Muscle layer of colon (tissue), 2 donors: Measurements from ENCODE around the gene ZSCAN22.
"Not testable (repeated sequence)": the region's sequence is repeated elsewhere in the genome, so short reads cannot be mapped to it uniquely, and the experiment has no call there.

ENCODE experiments used
- H3K27ac ChIP-seq: one replicate; pipeline ENCODE4 v1.7.0; 2013; ENCODE audit warnings: low read depth, mild to moderate bottlenecking, low read length, moderate library complexity
- H3K27me3 ChIP-seq, 2 donors: one replicate each; pipeline ENCODE4 v1.7.0; 2013; ENCODE audit warnings: low read length in 2 of 2, mild to moderate bottlenecking in 2 of 2; ENCODE audit not compliant: insufficient read depth in 2 of 2, control insufficient read depth in 1 of 2
- H3K36me3 ChIP-seq: one replicate; pipeline ENCODE4 v1.7.0; 2013; ENCODE audit warnings: mild to moderate bottlenecking, low read length; ENCODE audit not compliant: insufficient read depth
- H3K4me1 ChIP-seq: one replicate; pipeline ENCODE4 v1.7.0; 2013; ENCODE audit warnings: mild to moderate bottlenecking, low read length; ENCODE audit not compliant: insufficient read depth
- H3K4me3 ChIP-seq, 2 donors: one replicate each; pipeline ENCODE4 v1.7.0; 2013; ENCODE audit warnings: low read length in 2 of 2, low read depth in 1 of 2, mild to moderate bottlenecking in 1 of 2, moderate library complexity in 1 of 2
- H3K9ac ChIP-seq: one replicate; pipeline ENCODE4 v1.7.0; 2013; ENCODE audit warnings: low read length
- H3K9me3 ChIP-seq: one replicate; pipeline ENCODE4 v1.7.0; 2013; ENCODE audit warnings: mild to moderate bottlenecking, low read length
- donor health status: abdominal sarcoma.
- donor health status: Adenocarcinoma of cecum.

ZSCAN22 gene

GRCh38 chr19:58338825-58339558 lies 12.2 kb downstream of the ZSCAN22 start:
- H3K9me3 ChIP-seq, result no peaks in the 10 kb centered on the region
- no peak overlapping the region for H3K9ac ChIP-seq
- H3K4me1 ChIP-seq, result no peaks in the 10 kb centered on the region
- H3K27me3 ChIP-seq, result no peaks in the 10 kb centered on the region
- H3K4me3 ChIP-seq, result no peak overlapping the region
- H3K27ac ChIP-seq, result no peak overlapping the region
- H3K36me3 ChIP-seq, result peaks cover 51% of the 10 kb centered on the region

GRCh38 chr19:58345558-58345957 lies 18.8 kb downstream of the ZSCAN22 start:
- Histone ChIP-seq H3K4me3 (no peak overlapping the region), H3K4me1 (no peaks in the 10 kb centered on the region), H3K27ac (no peak overlapping the region), H3K27me3 (peaks cover 0 to 24% of the 10 kb centered on the region in 2 donors), H3K36me3 (peaks cover 9% of the 10 kb centered on the region), H3K9ac (no peak overlapping the region), H3K9me3 (no peaks in the 10 kb centered on the region)

GRCh38 chr19:58346961-58347929 lies 20.5 kb downstream of the ZSCAN22 start:
- no peak overlapping the region for H3K9ac ChIP-seq
- H3K27ac ChIP-seq, result no peak overlapping the region
- H3K36me3 ChIP-seq, result peaks cover 3% of the 10 kb centered on the region
- no peak overlapping the region for H3K4me3 ChIP-seq
- H3K27me3 ChIP-seq, result peaks cover 2 to 40% of the 10 kb centered on the region in 2 donors
- no peaks in the 10 kb centered on the region for H3K4me1 ChIP-seq
- H3K9me3 ChIP-seq, result no peaks in the 10 kb centered on the region

- H3K4me3 ChIP-seq, H3K27ac ChIP-seq, H3K9ac ChIP-seq, H3K36me3 ChIP-seq, H3K4me1 ChIP-seq, H3K9me3 ChIP-seq: not testable (repeated sequence)
- H3K27me3 ChIP-seq, result peaks cover 10 to 48% of the 10 kb centered on the region in 2 donors
These were observed 21.3 kb downstream of the ZSCAN22 start for GRCh38 chr19:58348080-58348479.

GRCh38 chr19:58349590-58349989 lies 22.8 kb downstream of the ZSCAN22 start:
- no peak overlapping the region for H3K27ac ChIP-seq
- H3K4me1 ChIP-seq, result no peaks in the 10 kb centered on the region
- peaks cover 21 to 54% of the 10 kb centered on the region in 2 donors for H3K27me3 ChIP-seq
- no peak overlapping the region for H3K4me3 ChIP-seq
- no peaks in the 10 kb centered on the region for H3K9me3 ChIP-seq
- no peaks in the 10 kb centered on the region for H3K36me3 ChIP-seq
- no peak overlapping the region for H3K9ac ChIP-seq

- no peak overlapping the region for H3K27ac ChIP-seq
- no peak overlapping the region for H3K4me3 ChIP-seq
- H3K4me1 ChIP-seq, result no peaks in the 10 kb centered on the region
- peaks cover 23 to 60% of the 10 kb centered on the region in 2 donors for H3K27me3 ChIP-seq
- no peaks in the 10 kb centered on the region for H3K36me3 ChIP-seq
- no peaks in the 10 kb centered on the region for H3K9me3 ChIP-seq
- no peak overlapping the region for H3K9ac ChIP-seq
These were observed 23.4 kb downstream of the ZSCAN22 start for GRCh38 chr19:58350001-58350861.

GRCh38 chr19:58350871-58351557 lies 24.2 kb downstream of the ZSCAN22 start:
- H3K4me1 ChIP-seq, result no peaks in the 10 kb centered on the region
- no peak overlapping the region for H3K27ac ChIP-seq
- no peaks in the 10 kb centered on the region for H3K36me3 ChIP-seq
- peaks cover 29 to 68% of the 10 kb centered on the region in 2 donors for H3K27me3 ChIP-seq
- H3K9ac ChIP-seq, result no peak overlapping the region
- H3K9me3 ChIP-seq, result no peaks in the 10 kb centered on the region
- no peak overlapping the region for H3K4me3 ChIP-seq

GRCh38 chr19:58351558-58351878 lies 24.7 kb downstream of the ZSCAN22 start:
- H3K9me3 ChIP-seq, result no peaks in the 10 kb centered on the region
- no peaks in the 10 kb centered on the region for H3K4me1 ChIP-seq
- H3K9ac ChIP-seq, result no peak overlapping the region
- H3K27ac ChIP-seq, result no peak overlapping the region
- no peaks in the 10 kb centered on the region for H3K36me3 ChIP-seq
- H3K27me3 ChIP-seq, result peaks cover 29 to 72% of the 10 kb centered on the region in 2 donors
- H3K4me3 ChIP-seq, result no peak overlapping the region

GRCh38 chr19:58351990-58352755 lies 25.4 kb downstream of the ZSCAN22 start:
- H3K36me3 ChIP-seq, result no peaks in the 10 kb centered on the region
- H3K27me3 ChIP-seq, result peaks cover 29 to 72% of the 10 kb centered on the region in 2 donors
- no peak overlapping the region for H3K9ac ChIP-seq
- H3K4me1 ChIP-seq, result no peaks in the 10 kb centered on the region
- H3K9me3 ChIP-seq, result no peaks in the 10 kb centered on the region
- H3K27ac ChIP-seq, result no peak overlapping the region
- no peak overlapping the region for H3K4me3 ChIP-seq
